ENCODE results near the gene ABL2.

DNA sequence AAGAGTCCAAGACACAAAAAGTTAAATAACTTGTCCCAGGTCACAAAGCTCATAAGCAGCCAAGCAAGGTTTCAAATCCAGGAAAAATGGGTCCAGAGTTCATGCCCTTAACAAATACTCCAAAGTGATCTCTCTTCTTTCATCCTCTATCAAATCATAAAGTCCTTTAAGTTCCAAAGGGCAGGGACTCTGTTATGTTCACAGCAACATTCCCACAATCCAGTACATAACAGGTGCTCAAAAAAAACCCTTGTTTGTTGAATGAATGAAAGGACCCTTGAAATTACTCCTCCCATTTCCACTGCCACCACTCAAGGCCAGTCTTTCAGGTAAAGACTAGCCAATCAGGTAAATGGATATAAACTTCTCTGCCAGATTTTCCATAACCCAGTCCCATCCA, 2.7 kb downstream of the ABL2 start:
- TF ChIP-seq, protein P1, sequence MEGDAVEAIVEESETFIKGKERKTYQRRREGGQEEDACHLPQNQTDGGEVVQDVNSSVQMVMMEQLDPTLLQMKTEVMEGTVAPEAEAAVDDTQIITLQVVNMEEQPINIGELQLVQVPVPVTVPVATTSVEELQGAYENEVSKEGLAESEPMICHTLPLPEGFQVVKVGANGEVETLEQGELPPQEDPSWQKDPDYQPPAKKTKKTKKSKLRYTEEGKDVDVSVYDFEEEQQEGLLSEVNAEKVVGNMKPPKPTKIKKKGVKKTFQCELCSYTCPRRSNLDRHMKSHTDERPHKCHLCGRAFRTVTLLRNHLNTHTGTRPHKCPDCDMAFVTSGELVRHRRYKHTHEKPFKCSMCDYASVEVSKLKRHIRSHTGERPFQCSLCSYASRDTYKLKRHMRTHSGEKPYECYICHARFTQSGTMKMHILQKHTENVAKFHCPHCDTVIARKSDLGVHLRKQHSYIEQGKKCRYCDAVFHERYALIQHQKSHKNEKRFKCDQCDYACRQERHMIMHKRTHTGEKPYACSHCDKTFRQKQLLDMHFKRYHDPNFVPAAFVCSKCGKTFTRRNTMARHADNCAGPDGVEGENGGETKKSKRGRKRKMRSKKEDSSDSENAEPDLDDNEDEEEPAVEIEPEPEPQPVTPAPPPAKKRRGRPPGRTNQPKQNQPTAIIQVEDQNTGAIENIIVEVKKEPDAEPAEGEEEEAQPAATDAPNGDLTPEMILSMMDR (IDR thresholded peaks at IDR 0.05 in 4 of 5, conservative IDR thresholded peaks at IDR 0.05 in 1 of 5) = no peak
- TF ChIP-seq POLR2A (IDR thresholded peaks at IDR 0.05) = no peak
